ENCODE data around the gene SLC25A28. TPM values are rescaled to one million over a fixed set of nuclear protein-coding genes. Genes with fewer than 3 reads are reported as not detected.

The SLC25A28 gene
- total RNA-seq, 1 experiment from 2014 or later = 24.2 TPM

- Mint-ChIP-seq H3K36me3 (ENCODE audit: insufficient read depth, unreplicated experiment) (peaks cover 15% of the 10 kb centered on the region), H3K4me1 (ENCODE audit: low read depth, unreplicated experiment) (peaks cover 16% of the 10 kb centered on the region), H3K4me3 (ENCODE audit: low read depth, unreplicated experiment) (no peak overlapping the region), H3K27ac (ENCODE audit: unreplicated experiment) (no peak overlapping the region), H3K9me3 (ENCODE audit: low read depth, unreplicated experiment) (no peaks in the 10 kb centered on the region), H3K27me3 (ENCODE audit: unreplicated experiment) (no peaks in the 10 kb centered on the region)
- TF ChIP-seq CTCF (IDR thresholded peaks at IDR 0.05; ENCODE audit: unreplicated experiment) = no peak
- no peak for DNase-seq
- intact Hi-C loops (cut with micrococcal nuclease; ENCODE audit: unreplicated experiment) = no loop called here
- CTCF ChIA-PET = interaction anchor here (0.6 kb wide), 1 partner anchor 10 kb away, joined by 3 read pairs; no protein-coding TSS in a partner anchor
- BruUV-seq (replicated peaks) = no TSS peak
Observed at GRCh38 chr10:99615426-99615825, 4.8 kb downstream of the SLC25A28 start.

- Mint-ChIP-seq H3K4me3 (ENCODE audit: low read depth, unreplicated experiment) (no peak overlapping the region), H3K4me1 (ENCODE audit: low read depth, unreplicated experiment) (no peaks in the 10 kb centered on the region), H3K27ac (ENCODE audit: unreplicated experiment) (no peak overlapping the region), H3K9me3 (ENCODE audit: low read depth, unreplicated experiment) (no peaks in the 10 kb centered on the region), H3K36me3 (ENCODE audit: insufficient read depth, unreplicated experiment) (no peaks in the 10 kb centered on the region), H3K27me3 (ENCODE audit: unreplicated experiment) (no peaks in the 10 kb centered on the region)
- intact Hi-C loops (cut with micrococcal nuclease; ENCODE audit: unreplicated experiment) = loop anchor here (1.0 to 2.0 kb wide), 4 partner anchors 39 to 219 kb away; no protein-coding TSS in a partner anchor
- no TSS peak for BruUV-seq (replicated peaks)
- DNase-seq = peak; percentile 38
- CTCF ChIA-PET = interaction anchor here (1.5 to 1.6 kb wide), 2 partner anchors 52 to 176 kb away, joined by 3 to 4 read pairs; no protein-coding TSS in a partner anchor
- TF ChIP-seq CTCF (IDR thresholded peaks at IDR 0.05; ENCODE audit: unreplicated experiment) = peak; percentile 43
Observed at GRCh38 chr10:99612167-99612831, 7.9 kb downstream of the SLC25A28 start.

GRCh38 chr10:99611326-99611725 lies 8.9 kb downstream of the SLC25A28 start:
- no peaks in the 10 kb centered on the region for H3K4me1 Mint-ChIP-seq (ENCODE audit: low read depth, unreplicated experiment)
- no peak overlapping the region for H3K27ac Mint-ChIP-seq (ENCODE audit: unreplicated experiment)
- intact Hi-C loops (cut with micrococcal nuclease; ENCODE audit: unreplicated experiment) = no loop called here
- no peaks in the 10 kb centered on the region for H3K36me3 Mint-ChIP-seq (ENCODE audit: insufficient read depth, unreplicated experiment)
- H3K27me3 Mint-ChIP-seq (ENCODE audit: unreplicated experiment) = peaks cover under 1% of the 10 kb centered on the region
- BruUV-seq (replicated peaks) = no TSS peak
- CTCF ChIA-PET = interaction anchor here (1.5 to 1.6 kb wide), 2 partner anchors 51 to 175 kb away, joined by 3 to 4 read pairs; no protein-coding TSS in a partner anchor
- H3K9me3 Mint-ChIP-seq (ENCODE audit: low read depth, unreplicated experiment) = no peaks in the 10 kb centered on the region
- TF ChIP-seq CTCF (IDR thresholded peaks at IDR 0.05; ENCODE audit: unreplicated experiment) = no peak
- H3K4me3 Mint-ChIP-seq (ENCODE audit: low read depth, unreplicated experiment) = no peak overlapping the region
- DNase-seq = no peak

- CTCF ChIA-PET = no interaction called here
- intact Hi-C loops (cut with micrococcal nuclease; ENCODE audit: unreplicated experiment) = no loop called here
- H3K9me3 Mint-ChIP-seq (ENCODE audit: low read depth, unreplicated experiment) = no peaks in the 10 kb centered on the region
- no peaks in the 10 kb centered on the region for H3K36me3 Mint-ChIP-seq (ENCODE audit: insufficient read depth, unreplicated experiment)
- TF ChIP-seq CTCF (IDR thresholded peaks at IDR 0.05; ENCODE audit: unreplicated experiment) = no peak
- H3K4me3 Mint-ChIP-seq (ENCODE audit: low read depth, unreplicated experiment) = no peak overlapping the region
- H3K4me1 Mint-ChIP-seq (ENCODE audit: low read depth, unreplicated experiment) = no peaks in the 10 kb centered on the region
- BruUV-seq (replicated peaks) = no TSS peak
- DNase-seq = no peak
- H3K27me3 Mint-ChIP-seq (ENCODE audit: unreplicated experiment) = peaks cover 11% of the 10 kb centered on the region
- no peak overlapping the region for H3K27ac Mint-ChIP-seq (ENCODE audit: unreplicated experiment)
Observed at GRCh38 chr10:99610221-99610620, 10.0 kb downstream of the SLC25A28 start.
